Ovary (tissue), 3 donors: ENCODE results near the gene COL15A1.

Experiments
- CTCF ChIP-seq, 3 donors: fragments of 450-650 bp in 2 of 3; fragments of 200-600 bp in 1 of 3; IDR thresholded peaks; one replicate each; pipeline versions ENCODE4 v1.5.1 to v1.8.0; 2016 to 2022; ENCODE audit warnings: antibody characterized with exemption in 3 of 3, mild to moderate bottlenecking in 1 of 3
- EP300 ChIP-seq: sonication (generic); formaldehyde crosslinking; IDR thresholded peaks from one replicate; pipeline ENCODE4 v1.6.1; 2017; ENCODE audit warnings: antibody characterized with exemption
- POLR2A ChIP-seq: fragments of 450-650 bp; IDR thresholded peaks from one replicate; pipeline ENCODE4 v1.6.1; 2017; ENCODE audit warnings: antibody characterized with exemption, mild to moderate bottlenecking, moderate library complexity
- donor health status: DM: no; HTN: no; CAD: no.

GRCh38 chr9:99095565-99095964 lies 151.9 kb downstream of the COL15A1 start:
- no peak for TF ChIP-seq CTCF (IDR thresholded peaks at IDR 0.05)
- TF ChIP-seq EP300 = no peak
- TF ChIP-seq POLR2A = no peak
